HepG2 (cell line): ENCODE data around the gene ANKRD27. TPM values are rescaled to one million over a fixed set of nuclear protein-coding genes. Genes with fewer than 3 reads are reported as not detected.

Experiments
- ARHGAP35 ChIP-seq: sonication (generic); formaldehyde crosslinking; IDR thresholded peaks from 2 replicates; pipeline ENCODE4 v1.9.0; 2022; ENCODE audit warnings: mild to moderate bottlenecking, inconsistent platforms, moderate library complexity, missing genetic modification reagents, borderline replicate concordance
- ATF7 ChIP-seq, 2 experiments: fragments of 450-650 bp in 1 of 2; sonication (generic) in 1 of 2; formaldehyde crosslinking in 1 of 2; IDR thresholded peaks; 2 replicates each; pipeline versions ENCODE4 v1.4.0 to v1.6.1; 2016 to 2020; ENCODE audit warnings: antibody characterized with exemption in 1 of 2, mild to moderate bottlenecking in 1 of 2, missing genetic modification reagents in 1 of 2
- BHLHE40 ChIP-seq: IDR thresholded peaks from 2 replicates; pipeline ENCODE4 v1.6.1; 2011; ENCODE audit warnings: low read length, improper control_type of control experiment
- CSRNP2 ChIP-seq: sonication (generic); formaldehyde crosslinking; conservative IDR thresholded peaks from 2 replicates; pipeline ENCODE4 v1.8.0; 2022; ENCODE audit warnings: low read depth, missing genetic modification reagents
- EP300 ChIP-seq, 3 experiments: sonication (generic) in 1 of 3; formaldehyde crosslinking in 1 of 3; IDR thresholded peaks; 2 replicates each; pipeline versions ENCODE4 v1.5.1 to v1.6.1; 2011 to 2020; ENCODE audit warnings: low read depth in 2 of 3, low read length in 2 of 3, borderline replicate concordance in 1 of 3, improper control_type of control experiment in 1 of 3, mild to moderate bottlenecking in 1 of 3, missing genetic modification reagents in 1 of 3, moderate library complexity in 1 of 3
- FLYWCH1 ChIP-seq: sonication (generic); formaldehyde crosslinking; IDR thresholded peaks from 2 replicates; pipeline ENCODE4 v1.8.1; 2023; ENCODE audit warnings: mild to moderate bottlenecking, missing genetic modification reagents
- GPN1 ChIP-seq: sonication (generic); formaldehyde crosslinking; IDR thresholded peaks from 2 replicates; pipeline ENCODE4 v1.5.1; 2020; ENCODE audit warnings: missing genetic modification reagents, borderline replicate concordance
- HNRNPL ChIP-seq: fragments of 200-400 bp; formaldehyde crosslinking; IDR thresholded peaks from 2 replicates; pipeline ENCODE4 v1.6.1; 2017; ENCODE audit warnings: mild to moderate bottlenecking, low read depth, low read length
- MBNL3 ChIP-seq: fragments of 250-450 bp; sonication (Bioruptor Pico); conservative IDR thresholded peaks from 2 replicates; pipeline ENCODE4 v1.8.0; 2022; ENCODE audit warnings: mild to moderate bottlenecking, inconsistent platforms
- PAX8 ChIP-seq: sonication (generic); formaldehyde crosslinking; IDR thresholded peaks from 2 replicates; pipeline ENCODE4 v1.8.0; 2022; ENCODE audit warnings: mild to moderate bottlenecking, missing genetic modification reagents, borderline replicate concordance
- TEAD3 ChIP-seq: optimal IDR thresholded peaks from 2 replicates; pipeline ENCODE3; 2016; ENCODE audit warnings: borderline replicate concordance
- TFDP1 ChIP-seq: IDR thresholded peaks from 2 replicates; pipeline ENCODE4 v1.6.1; 2016; ENCODE audit warnings: missing compliant biosample characterization, missing genetic modification reagents, borderline replicate concordance
- ZBTB3 ChIP-seq: sonication (generic); formaldehyde crosslinking; IDR thresholded peaks from 2 replicates; pipeline ENCODE4 v1.4.0; 2020; ENCODE audit warnings: low read depth, mild to moderate bottlenecking, moderate library complexity, missing genetic modification reagents, borderline replicate concordance
- ZBTB37 ChIP-seq: sonication (generic); formaldehyde crosslinking; IDR thresholded peaks from 2 replicates; pipeline ENCODE4 v1.4.0; 2020; ENCODE audit warnings: mild to moderate bottlenecking, missing genetic modification reagents
- polyA plus RNA-seq, 8 experiments: library from polyadenylated mRNA; depleted of rRNA in 3 of 8; stranded (reverse) in 7 of 8; unstranded in 1 of 8; fragments of >200 nt; fragmentation: Illumina TruSeq in 4 of 8; extraction: Trizol in 4 of 8; gene quantifications; 2 replicates each; pipeline versions ENCODE4 v1.2.1 to v1.2.3, GENCODE V29; 2011 to 2016; ENCODE audit warnings: low read depth in 4 of 8, missing spikeins in 1 of 8, mixed read lengths in 1 of 8; ENCODE audit not compliant: insufficient read depth in 1 of 8
- total RNA-seq, 5 experiments: library from RNA; depleted of rRNA; stranded (reverse); fragments of >200 nt; fragmentation: Illumina TruSeq; extraction: Trizol; gene quantifications; 2 replicates each; pipeline ENCODE4 v1.2.3, GENCODE V29; 2016; ENCODE audit warnings: low read depth in 1 of 5
- TF ChIP-seq, protein P1 (sequence below): IDR thresholded peaks from 2 replicates; pipeline ENCODE4 v1.6.1; 2016; ENCODE audit warnings: low read depth, missing genetic modification reagents, missing compliant biosample characterization
- TF ChIP-seq, protein P2 (sequence below): sonication (generic); formaldehyde crosslinking; IDR thresholded peaks from 2 replicates; pipeline ENCODE4 v1.4.0; 2020; ENCODE audit warnings: mild to moderate bottlenecking, missing genetic modification reagents, borderline replicate concordance

Gene ANKRD27
- total and polyA plus RNA-seq, 2 of the 13 experiments (the other 11 are each of a cell fraction or from before 2014, with no cell fraction given), result 22.2 to 23.7 TPM

DNA sequence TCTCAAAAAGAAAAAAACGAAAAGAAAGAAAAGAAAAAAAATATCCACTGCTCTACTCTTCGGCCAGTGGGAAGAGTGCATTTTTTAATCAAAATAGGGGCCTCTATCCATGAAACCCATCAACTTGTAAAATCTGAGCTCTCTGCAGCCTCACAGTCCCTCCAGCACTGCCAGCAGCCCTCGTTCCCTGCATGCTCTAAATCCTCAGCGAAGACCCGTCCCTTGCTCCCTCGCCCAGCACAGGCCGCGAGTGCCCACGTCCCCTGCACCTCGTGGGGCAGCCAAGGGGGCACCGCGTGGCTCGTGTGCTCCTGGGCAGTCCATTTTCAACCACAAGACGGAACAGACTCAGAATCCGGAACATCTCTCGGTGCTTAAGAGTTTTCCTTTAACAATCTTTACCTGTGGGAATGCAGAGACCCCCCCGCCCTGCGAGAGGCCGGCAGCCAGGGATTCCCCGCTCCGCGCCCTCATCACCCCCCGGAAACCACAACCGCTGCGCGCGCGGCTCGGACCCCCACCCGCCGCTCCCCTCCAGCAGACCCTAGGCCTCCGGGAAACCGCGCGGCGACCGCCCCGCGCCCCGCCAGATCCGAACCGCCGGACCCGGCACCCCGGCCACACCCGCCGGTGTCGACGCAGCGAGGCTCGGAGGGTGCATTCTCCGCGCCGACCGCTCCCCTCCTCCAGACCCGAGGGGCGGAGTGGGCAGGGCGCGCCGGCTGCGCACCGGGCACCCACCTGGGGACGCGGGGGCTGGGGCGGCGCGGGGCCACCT lies 638 bp downstream of the ANKRD27 start (continued):
- TF ChIP-seq EP300 (IDR thresholded peaks at IDR 0.05; ENCODE audit: low read depth in 2 of 2, low read length in 2 of 2) (no peak), EP300 (CRISPR knock-in tag; IDR thresholded peaks at IDR 0.05; ENCODE audit: borderline replicate concordance) (no peak), ZBTB37 (CRISPR knock-in tag) (no peak), ATF7 (IDR thresholded peaks at IDR 0.05) (no peak), ATF7 (CRISPR knock-in tag; IDR thresholded peaks at IDR 0.05) (no peak), BHLHE40 (no peak), GPN1 (no peak), CSRNP2 (no peak), TEAD3 (no peak), ZBTB3 (no peak), MBNL3 (CRISPR knock-in tag) (no peak), FLYWCH1 (CRISPR knock-in tag) (no peak), PAX8 (CRISPR knock-in tag) (no peak), ARHGAP35 (CRISPR knock-in tag) (no peak), TFDP1 (no peak), HNRNPL (peak; percentile 66; the same call in 1 of the 2 replicates)
- TF ChIP-seq, protein P1, sequence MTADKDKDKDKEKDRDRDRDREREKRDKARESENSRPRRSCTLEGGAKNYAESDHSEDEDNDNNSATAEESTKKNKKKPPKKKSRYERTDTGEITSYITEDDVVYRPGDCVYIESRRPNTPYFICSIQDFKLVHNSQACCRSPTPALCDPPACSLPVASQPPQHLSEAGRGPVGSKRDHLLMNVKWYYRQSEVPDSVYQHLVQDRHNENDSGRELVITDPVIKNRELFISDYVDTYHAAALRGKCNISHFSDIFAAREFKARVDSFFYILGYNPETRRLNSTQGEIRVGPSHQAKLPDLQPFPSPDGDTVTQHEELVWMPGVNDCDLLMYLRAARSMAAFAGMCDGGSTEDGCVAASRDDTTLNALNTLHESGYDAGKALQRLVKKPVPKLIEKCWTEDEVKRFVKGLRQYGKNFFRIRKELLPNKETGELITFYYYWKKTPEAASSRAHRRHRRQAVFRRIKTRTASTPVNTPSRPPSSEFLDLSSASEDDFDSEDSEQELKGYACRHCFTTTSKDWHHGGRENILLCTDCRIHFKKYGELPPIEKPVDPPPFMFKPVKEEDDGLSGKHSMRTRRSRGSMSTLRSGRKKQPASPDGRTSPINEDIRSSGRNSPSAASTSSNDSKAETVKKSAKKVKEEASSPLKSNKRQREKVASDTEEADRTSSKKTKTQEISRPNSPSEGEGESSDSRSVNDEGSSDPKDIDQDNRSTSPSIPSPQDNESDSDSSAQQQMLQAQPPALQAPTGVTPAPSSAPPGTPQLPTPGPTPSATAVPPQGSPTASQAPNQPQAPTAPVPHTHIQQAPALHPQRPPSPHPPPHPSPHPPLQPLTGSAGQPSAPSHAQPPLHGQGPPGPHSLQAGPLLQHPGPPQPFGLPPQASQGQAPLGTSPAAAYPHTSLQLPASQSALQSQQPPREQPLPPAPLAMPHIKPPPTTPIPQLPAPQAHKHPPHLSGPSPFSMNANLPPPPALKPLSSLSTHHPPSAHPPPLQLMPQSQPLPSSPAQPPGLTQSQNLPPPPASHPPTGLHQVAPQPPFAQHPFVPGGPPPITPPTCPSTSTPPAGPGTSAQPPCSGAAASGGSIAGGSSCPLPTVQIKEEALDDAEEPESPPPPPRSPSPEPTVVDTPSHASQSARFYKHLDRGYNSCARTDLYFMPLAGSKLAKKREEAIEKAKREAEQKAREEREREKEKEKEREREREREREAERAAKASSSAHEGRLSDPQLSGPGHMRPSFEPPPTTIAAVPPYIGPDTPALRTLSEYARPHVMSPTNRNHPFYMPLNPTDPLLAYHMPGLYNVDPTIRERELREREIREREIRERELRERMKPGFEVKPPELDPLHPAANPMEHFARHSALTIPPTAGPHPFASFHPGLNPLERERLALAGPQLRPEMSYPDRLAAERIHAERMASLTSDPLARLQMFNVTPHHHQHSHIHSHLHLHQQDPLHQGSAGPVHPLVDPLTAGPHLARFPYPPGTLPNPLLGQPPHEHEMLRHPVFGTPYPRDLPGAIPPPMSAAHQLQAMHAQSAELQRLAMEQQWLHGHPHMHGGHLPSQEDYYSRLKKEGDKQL, result no peak
- TF ChIP-seq, protein P2, sequence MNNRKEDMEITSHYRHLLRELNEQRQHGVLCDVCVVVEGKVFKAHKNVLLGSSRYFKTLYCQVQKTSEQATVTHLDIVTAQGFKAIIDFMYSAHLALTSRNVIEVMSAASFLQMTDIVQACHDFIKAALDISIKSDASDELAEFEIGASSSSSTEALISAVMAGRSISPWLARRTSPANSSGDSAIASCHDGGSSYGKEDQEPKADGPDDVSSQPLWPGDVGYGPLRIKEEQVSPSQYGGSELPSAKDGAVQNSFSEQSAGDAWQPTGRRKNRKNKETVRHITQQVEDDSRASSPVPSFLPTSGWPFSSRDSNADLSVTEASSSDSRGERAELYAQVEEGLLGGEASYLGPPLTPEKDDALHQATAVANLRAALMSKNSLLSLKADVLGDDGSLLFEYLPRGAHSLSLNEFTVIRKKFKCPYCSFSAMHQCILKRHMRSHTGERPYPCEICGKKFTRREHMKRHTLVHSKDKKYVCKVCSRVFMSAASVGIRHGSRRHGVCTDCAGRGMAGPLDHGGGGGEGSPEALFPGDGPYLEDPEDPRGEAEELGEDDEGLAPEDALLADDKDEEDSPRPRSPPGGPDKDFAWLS (CRISPR knock-in tag), result no peak
